ENCODE data around the gene MSL2. TPM values are rescaled to one million over a fixed set of nuclear protein-coding genes. Genes with fewer than 3 reads are reported as not detected.
A peak's percentile ranks its signal among the peaks of the same experiment; 100 is the strongest.
"Not testable (repeated sequence)": the region's sequence is repeated elsewhere in the genome, so short reads cannot be mapped to it uniquely, and the experiment has no call there.

MSL2 gene
- total and polyA plus RNA-seq, 4 experiments from 2014 or later = 36.3 to 103 (median 69.9) TPM

- CTCF ChIA-PET (ENCODE audit: partially characterized antibody) = no interaction called here
- intact Hi-C loops (cut with micrococcal nuclease) = no loop called here
- Histone ChIP-seq H3K4me3 (ENCODE audit: low read length in 2 of 2) (no peak overlapping the region), H3K27me3 (ENCODE audit: insufficient read depth, low read length) (no peaks in the 10 kb centered on the region), H3K36me3 (ENCODE audit: insufficient read depth, low read length) (peaks cover 15% of the 10 kb centered on the region), H3K4me1 (ENCODE audit: insufficient read depth, low read length) (peaks cover 46% of the 10 kb centered on the region), H3K9me3 (ENCODE audit: control insufficient read depth in 1 of 2, low read length in 2 of 2) (no peaks in the 10 kb centered on the region), H3K27ac (ENCODE audit: low read depth, low read length) (no peak overlapping the region)
- Mint-ChIP-seq H3K36me3 (peaks cover 22 to 62% of the 10 kb centered on the region in 2 donors), H3K4me3 (peak overlapping the region in 2 of 8 donors; percentile 0 to 33), H3K4me1 (peaks cover 39 to 82% (median 64%) of the 10 kb centered on the region in 4 donors), H3K9me3 (no peaks in the 10 kb centered on the region), H3K27ac (peak overlapping the region in 6 of 7 donors; percentile 17 to 86 (median 30)), H3K27me3 (no peaks in the 10 kb centered on the region)
- POLR2A ChIA-PET (ENCODE audit: partially characterized antibody) = no interaction called here
- no peak for DNase-seq
These were observed 43.8 kb downstream of the MSL2 start for GRCh38 chr3:136152176-136152843.

GRCh38 chr3:136151219-136151618 lies 44.9 kb downstream of the MSL2 start:
- Mint-ChIP-seq H3K4me3 (peak overlapping the region in 1 of 8 donors; percentile 1), H3K9me3 (no peaks in the 10 kb centered on the region), H3K27ac (peak overlapping the region in 4 of 7 donors; percentile 5 to 86 (median 50)), H3K36me3 (peaks cover 22 to 61% of the 10 kb centered on the region in 2 donors), H3K27me3 (no peaks in the 10 kb centered on the region), H3K4me1 (peaks cover 39 to 80% (median 60%) of the 10 kb centered on the region in 4 donors)
- Histone ChIP-seq H3K9me3 (ENCODE audit: control insufficient read depth in 1 of 2, low read length in 2 of 2) (no peaks in the 10 kb centered on the region), H3K36me3 (ENCODE audit: insufficient read depth, low read length) (peaks cover 15% of the 10 kb centered on the region), H3K4me3 (ENCODE audit: low read length in 2 of 2) (no peak overlapping the region), H3K4me1 (ENCODE audit: insufficient read depth, low read length) (peaks cover 44% of the 10 kb centered on the region), H3K27me3 (ENCODE audit: insufficient read depth, low read length) (no peaks in the 10 kb centered on the region), H3K27ac (ENCODE audit: low read depth, low read length) (no peak overlapping the region)
- no peak for DNase-seq
- intact Hi-C loops (cut with micrococcal nuclease) = no loop called here
- ChIA-PET CTCF (ENCODE audit: partially characterized antibody) (interaction anchor here (0.8 to 1.4 kb wide), 2 partner anchors 46 to 863 kb away, joined by 3 to 10 read pairs; partner anchors contain the start of gene MSL2), POLR2A (ENCODE audit: partially characterized antibody) (interaction anchor here (0.9 to 1.1 kb wide), 2 partner anchors 12 to 45 kb away, joined by 3 read pairs; no protein-coding TSS in a partner anchor)

- H3K9me3 Mint-ChIP-seq = no peaks in the 10 kb centered on the region
- no peaks in the 10 kb centered on the region for H3K27me3 Mint-ChIP-seq
- Histone ChIP-seq H3K4me1 (ENCODE audit: insufficient read depth, low read length) (peaks cover 30% of the 10 kb centered on the region), H3K27me3 (ENCODE audit: insufficient read depth, low read length) (no peaks in the 10 kb centered on the region), H3K36me3 (ENCODE audit: insufficient read depth, low read length) (peaks cover 15% of the 10 kb centered on the region), H3K27ac (ENCODE audit: low read depth, low read length) (no peak overlapping the region), H3K9me3 (ENCODE audit: control insufficient read depth in 1 of 2, low read length in 2 of 2) (no peaks in the 10 kb centered on the region), H3K4me3 (ENCODE audit: low read length in 2 of 2) (no peak overlapping the region)
- no peak for DNase-seq
- H3K4me3 Mint-ChIP-seq = no peak overlapping the region
- peaks cover 33 to 67% (median 49%) of the 10 kb centered on the region in 4 donors for H3K4me1 Mint-ChIP-seq
- ChIA-PET POLR2A (ENCODE audit: partially characterized antibody) (no interaction called here), CTCF (ENCODE audit: partially characterized antibody) (no interaction called here)
- intact Hi-C loops (cut with micrococcal nuclease) = loop anchor here (2.0 kb wide), 1 partner anchor 43 kb away; no protein-coding TSS in a partner anchor
- peaks cover 22 to 55% of the 10 kb centered on the region in 2 donors for H3K36me3 Mint-ChIP-seq
- H3K27ac Mint-ChIP-seq = peak overlapping the region; percentile 3 to 63 (median 35)
These were observed 46.5 kb downstream of the MSL2 start for GRCh38 chr3:136149667-136150066.

GRCh38 chr3:136146981-136147729 lies 49.0 kb downstream of the MSL2 start:
- H3K36me3 ChIP-seq (ENCODE audit: insufficient read depth, low read length) = peaks cover 11% of the 10 kb centered on the region
- Mint-ChIP-seq H3K4me1 (peaks cover 24 to 47% (median 35%) of the 10 kb centered on the region in 4 donors), H3K27me3 (no peaks in the 10 kb centered on the region), H3K27ac (peak overlapping the region in 3 of 7 donors; percentile 10 to 36 (median 25)), H3K4me3 (no peak overlapping the region), H3K36me3 (peaks cover 19 to 41% of the 10 kb centered on the region in 2 donors), H3K9me3 (no peaks in the 10 kb centered on the region)
- no peak for DNase-seq
- H3K4me1 ChIP-seq (ENCODE audit: insufficient read depth, low read length) = peaks cover 24% of the 10 kb centered on the region
- H3K27ac ChIP-seq (ENCODE audit: low read depth, low read length) = no peak overlapping the region
- ChIA-PET CTCF (ENCODE audit: partially characterized antibody) (no interaction called here), POLR2A (ENCODE audit: partially characterized antibody) (interaction anchor here (0.8 to 5.0 kb wide), 2 partner anchors 13 to 49 kb away, joined by 3 to 30 read pairs; partner anchors contain the start of gene MSL2)
- H3K9me3 ChIP-seq (ENCODE audit: control insufficient read depth in 1 of 2, low read length in 2 of 2) = no peaks in the 10 kb centered on the region
- intact Hi-C loops (cut with micrococcal nuclease) = no loop called here
- no peaks in the 10 kb centered on the region for H3K27me3 ChIP-seq (ENCODE audit: insufficient read depth, low read length)
- no peak overlapping the region for H3K4me3 ChIP-seq (ENCODE audit: low read length in 2 of 2)

GRCh38 chr3:136144397-136144796 lies 51.7 kb downstream of the MSL2 start:
- intact Hi-C loops (cut with micrococcal nuclease) = loop anchor here (5.0 kb wide), 1 partner anchor 108 kb away; the partner anchor contains the start of gene PCCB
- Mint-ChIP-seq H3K27ac (peak overlapping the region in 1 of 7 donors; percentile 19), H3K4me1 (peaks cover 14 to 21% (median 19%) of the 10 kb centered on the region in 4 donors), H3K36me3 (peaks cover 8 to 15% of the 10 kb centered on the region in 2 donors)
- H3K4me3 Mint-ChIP-seq; H3K4me1 ChIP-seq (ENCODE audit: insufficient read depth, low read length); H3K27me3 ChIP-seq (ENCODE audit: insufficient read depth, low read length); H3K4me3 ChIP-seq (ENCODE audit: low read length in 2 of 2); H3K27me3 Mint-ChIP-seq; H3K36me3 ChIP-seq (ENCODE audit: insufficient read depth, low read length); DNase-seq; H3K9me3 ChIP-seq (ENCODE audit: control insufficient read depth in 1 of 2, low read length in 2 of 2); H3K9me3 Mint-ChIP-seq; CTCF ChIA-PET (ENCODE audit: partially characterized antibody); H3K27ac ChIP-seq (ENCODE audit: low read depth, low read length): not testable (repeated sequence)
- POLR2A ChIA-PET (ENCODE audit: partially characterized antibody) = interaction anchor here (0.7 to 5.0 kb wide), 3 partner anchors 51 to 106 kb away, joined by 3 to 30 read pairs (median 4); partner anchors contain the start of genes MSL2 and PCCB

GRCh38 chr3:136142592-136142991 lies 53.5 kb downstream of the MSL2 start:
- ChIA-PET CTCF (ENCODE audit: partially characterized antibody) (no interaction called here), POLR2A (ENCODE audit: partially characterized antibody) (interaction anchor here (1.0 kb wide), 1 partner anchor 54 kb away, joined by 3 read pairs; the partner anchor contains the start of gene MSL2)
- no peaks in the 10 kb centered on the region for H3K36me3 ChIP-seq (ENCODE audit: insufficient read depth, low read length)
- no peak overlapping the region for H3K27ac ChIP-seq (ENCODE audit: low read depth, low read length)
- no peaks in the 10 kb centered on the region for H3K4me1 ChIP-seq (ENCODE audit: insufficient read depth, low read length)
- H3K27me3 Mint-ChIP-seq = no peaks in the 10 kb centered on the region
- H3K4me3 ChIP-seq (ENCODE audit: low read length in 2 of 2) = no peak overlapping the region
- DNase-seq = no peak
- peak overlapping the region in 4 of 7 donors; percentile 22 to 70 (median 45) for H3K27ac Mint-ChIP-seq
- H3K9me3 ChIP-seq (ENCODE audit: control insufficient read depth in 1 of 2, low read length in 2 of 2) = no peaks in the 10 kb centered on the region
- peaks cover 0 to 3% of the 10 kb centered on the region in 2 donors for H3K36me3 Mint-ChIP-seq
- no peak overlapping the region for H3K4me3 Mint-ChIP-seq
- no peaks in the 10 kb centered on the region for H3K27me3 ChIP-seq (ENCODE audit: insufficient read depth, low read length)
- peaks cover 7 to 14% (median 10%) of the 10 kb centered on the region in 4 donors for H3K4me1 Mint-ChIP-seq
- intact Hi-C loops (cut with micrococcal nuclease) = loop anchor here (5.0 kb wide), 1 partner anchor 110 kb away; the partner anchor contains the start of gene PCCB
- no peaks in the 10 kb centered on the region for H3K9me3 Mint-ChIP-seq

- POLR2A ChIA-PET (ENCODE audit: partially characterized antibody) = interaction anchor here (1.0 kb wide), 1 partner anchor 55 kb away, joined by 3 read pairs; the partner anchor contains the start of gene MSL2
- peak overlapping the region in 4 of 7 donors; percentile 0 to 33 (median 28) for H3K27ac Mint-ChIP-seq
- DNase-seq = no peak
- no peaks in the 10 kb centered on the region for H3K4me1 ChIP-seq (ENCODE audit: insufficient read depth, low read length)
- no peak overlapping the region for H3K4me3 ChIP-seq (ENCODE audit: low read length in 2 of 2)
- H3K4me3 Mint-ChIP-seq = no peak overlapping the region
- no peak overlapping the region for H3K27ac ChIP-seq (ENCODE audit: low read depth, low read length)
- CTCF ChIA-PET (ENCODE audit: partially characterized antibody) = no interaction called here
- H3K27me3 Mint-ChIP-seq = no peaks in the 10 kb centered on the region
- no peaks in the 10 kb centered on the region for H3K9me3 Mint-ChIP-seq
- no peaks in the 10 kb centered on the region for H3K9me3 ChIP-seq (ENCODE audit: control insufficient read depth in 1 of 2, low read length in 2 of 2)
- H3K36me3 ChIP-seq (ENCODE audit: insufficient read depth, low read length) = no peaks in the 10 kb centered on the region
- peaks cover under 1 to 12% (median 10%) of the 10 kb centered on the region in 4 donors for H3K4me1 Mint-ChIP-seq
- intact Hi-C loops (cut with micrococcal nuclease) = loop anchor here (5.0 kb wide), 1 partner anchor 110 kb away; the partner anchor contains the start of gene PCCB
- H3K36me3 Mint-ChIP-seq = peaks cover 0 to 2% of the 10 kb centered on the region in 2 donors
- H3K27me3 ChIP-seq (ENCODE audit: insufficient read depth, low read length) = no peaks in the 10 kb centered on the region
These were observed 54.2 kb downstream of the MSL2 start for GRCh38 chr3:136141891-136142290.

Measured in CD4-positive, alpha-beta memory T cell (primary cell).